Measurements from ENCODE around the gene DIAPH3.

Gene DIAPH3

GRCh38 chr13:60155978-60156377, 7.8 kb downstream of the DIAPH3 start:
- DNase-seq (ENCODE audit: low read depth) = no peak

GRCh38 chr13:60152904-60153303, 10.8 kb downstream of the DIAPH3 start:
- DNase-seq (ENCODE audit: low read depth) = no peak

GRCh38 chr13:60152114-60152513, 11.6 kb downstream of the DIAPH3 start:
- DNase-seq (ENCODE audit: low read depth) = no peak

GRCh38 chr13:60150538-60150937, 13.2 kb downstream of the DIAPH3 start:
- DNase-seq (ENCODE audit: low read depth) = no peak

- no peak for DNase-seq (ENCODE audit: low read depth)
Measured at GRCh38 chr13:60148918-60149317, 14.8 kb downstream of the DIAPH3 start.

GRCh38 chr13:60147361-60147760, 16.4 kb downstream of the DIAPH3 start:
- no peak for DNase-seq (ENCODE audit: low read depth)

GRCh38 chr13:60146471-60146870, 17.3 kb downstream of the DIAPH3 start:
- no peak for DNase-seq (ENCODE audit: low read depth)

GRCh38 chr13:60143775-60144174, 20.0 kb downstream of the DIAPH3 start:
- no peak for DNase-seq (ENCODE audit: low read depth)

- no peak for DNase-seq (ENCODE audit: low read depth)
Measured at GRCh38 chr13:60139272-60139671, 24.5 kb downstream of the DIAPH3 start.

GRCh38 chr13:60138674-60139073, 25.1 kb downstream of the DIAPH3 start:
- DNase-seq (ENCODE audit: low read depth) = no peak

GRCh38 chr13:60137911-60138560, 25.7 kb downstream of the DIAPH3 start:
- DNase-seq (ENCODE audit: low read depth) = no peak

- no peak for DNase-seq (ENCODE audit: low read depth)
Measured at GRCh38 chr13:60135344-60135743, 28.4 kb downstream of the DIAPH3 start.

GRCh38 chr13:60134376-60134775, 29.4 kb downstream of the DIAPH3 start:
- DNase-seq (ENCODE audit: low read depth) = no peak

GRCh38 chr13:60121337-60121687, 42.4 kb downstream of the DIAPH3 start:
- DNase-seq (ENCODE audit: low read depth) = no peak

- DNase-seq (ENCODE audit: low read depth) = no peak
Measured at GRCh38 chr13:60120617-60121336, 43.0 kb downstream of the DIAPH3 start.

- no peak for DNase-seq (ENCODE audit: low read depth)
Measured at GRCh38 chr13:60118696-60119400, 44.9 kb downstream of the DIAPH3 start.

- DNase-seq (ENCODE audit: low read depth) = no peak
Measured at GRCh38 chr13:60114499-60115028, 49.2 kb downstream of the DIAPH3 start.

GRCh38 chr13:60112771-60113170, 51.0 kb downstream of the DIAPH3 start:
- DNase-seq (ENCODE audit: low read depth) = peak; percentile 21

GRCh38 chr13:60111691-60112090, 52.0 kb downstream of the DIAPH3 start:
- peak; percentile 6 for DNase-seq (ENCODE audit: low read depth)

- no peak for DNase-seq (ENCODE audit: low read depth)
Measured at GRCh38 chr13:60109285-60109684, 54.4 kb downstream of the DIAPH3 start.

GRCh38 chr13:60108589-60108988, 55.1 kb downstream of the DIAPH3 start:
- DNase-seq (ENCODE audit: low read depth) = no peak

- DNase-seq (ENCODE audit: low read depth) = no peak
Measured at GRCh38 chr13:60099631-60100420, 63.9 kb downstream of the DIAPH3 start.
